Measurements from ENCODE around the gene PAX9. TPM values are rescaled to one million over a fixed set of nuclear protein-coding genes. Genes with fewer than 3 reads are reported as not detected.

The PAX9 gene
- total RNA-seq, 1 donor from 2014 or later = 1.2 TPM

- peaks cover 5% of the 10 kb centered on the region for H3K4me1 Mint-ChIP-seq (ENCODE audit: low read depth, unreplicated experiment)
- FAIRE-seq (no peak), DNase-seq (ENCODE audit: low read depth) (no peak)
- H2AFZ ChIP-seq (ENCODE audit: low read depth, low read length) = no peak overlapping the region
- H3K9me3 Mint-ChIP-seq (ENCODE audit: unreplicated experiment) = no peaks in the 10 kb centered on the region
- H3K27me3 Mint-ChIP-seq (ENCODE audit: low read depth, unreplicated experiment) = peaks cover 24% of the 10 kb centered on the region
- peaks cover 25% of the 10 kb centered on the region for H3K27me3 ChIP-seq (ENCODE audit: insufficient read depth, low read length)
- no peaks in the 10 kb centered on the region for H3K4me1 ChIP-seq (ENCODE audit: insufficient read depth, low read length)
- H3K9ac ChIP-seq (ENCODE audit: low read length) = no peak overlapping the region
- no peaks in the 10 kb centered on the region for H4K20me1 ChIP-seq (ENCODE audit: insufficient read depth, low read length)
- H3K4me2 ChIP-seq (ENCODE audit: low read length) = no peak overlapping the region
- TF ChIP-seq CTCF (IDR thresholded peaks at IDR 0.05; ENCODE audit: insufficient read depth, low read depth, low read length) (no peak), EZH2 (IDR thresholded peaks at IDR 0.05; ENCODE audit: insufficient read depth, low read length) (no peak)
- no peak overlapping the region for H3K4me3 ChIP-seq (ENCODE audit: insufficient read depth, low read depth, low read length)
- H3K9me3 ChIP-seq (ENCODE audit: insufficient read depth, low read depth, low read length) = no peaks in the 10 kb centered on the region
- no peaks in the 10 kb centered on the region for H3K79me2 ChIP-seq (ENCODE audit: insufficient read depth, low read length)
- no peaks in the 10 kb centered on the region for H3K36me3 ChIP-seq (ENCODE audit: insufficient read depth, low read length)
- H3K27ac ChIP-seq (ENCODE audit: low read depth, low read length) = no peak overlapping the region
- no peak overlapping the region for H3K27ac Mint-ChIP-seq (ENCODE audit: unreplicated experiment)
- no peak overlapping the region for H3K4me3 Mint-ChIP-seq (ENCODE audit: unreplicated experiment)
- H3K36me3 Mint-ChIP-seq (ENCODE audit: low read depth, unreplicated experiment) = no peaks in the 10 kb centered on the region
Measured at GRCh38 chr14:36671149-36671548, 9.5 kb downstream of the PAX9 start.

- Histone ChIP-seq H3K4me2 (ENCODE audit: low read length) (no peak overlapping the region), H3K27me3 (ENCODE audit: insufficient read depth, low read length) (peaks cover 18% of the 10 kb centered on the region), H3K9ac (ENCODE audit: low read length) (no peak overlapping the region), H3K4me3 (ENCODE audit: insufficient read depth, low read depth, low read length) (no peak overlapping the region), H3K9me3 (ENCODE audit: insufficient read depth, low read depth, low read length) (no peaks in the 10 kb centered on the region), H2AFZ (ENCODE audit: low read depth, low read length) (no peak overlapping the region), H3K79me2 (ENCODE audit: insufficient read depth, low read length) (no peaks in the 10 kb centered on the region), H4K20me1 (ENCODE audit: insufficient read depth, low read length) (no peaks in the 10 kb centered on the region), H3K27ac (ENCODE audit: low read depth, low read length) (no peak overlapping the region), H3K4me1 (ENCODE audit: insufficient read depth, low read length) (no peaks in the 10 kb centered on the region), H3K36me3 (ENCODE audit: insufficient read depth, low read length) (no peaks in the 10 kb centered on the region)
- no peak for TF ChIP-seq EZH2 (IDR thresholded peaks at IDR 0.05; ENCODE audit: insufficient read depth, low read length)
- TF ChIP-seq CTCF (IDR thresholded peaks at IDR 0.05; ENCODE audit: insufficient read depth, low read depth, low read length) = no peak
- H3K9me3 Mint-ChIP-seq (ENCODE audit: unreplicated experiment) = no peaks in the 10 kb centered on the region
- FAIRE-seq (no peak), DNase-seq (ENCODE audit: low read depth) (no peak)
- H3K27me3 Mint-ChIP-seq (ENCODE audit: low read depth, unreplicated experiment) = peaks cover 19% of the 10 kb centered on the region
- no peak overlapping the region for H3K4me3 Mint-ChIP-seq (ENCODE audit: unreplicated experiment)
- H3K36me3 Mint-ChIP-seq (ENCODE audit: low read depth, unreplicated experiment) = no peaks in the 10 kb centered on the region
- H3K27ac Mint-ChIP-seq (ENCODE audit: unreplicated experiment) = no peak overlapping the region
- peaks cover 5% of the 10 kb centered on the region for H3K4me1 Mint-ChIP-seq (ENCODE audit: low read depth, unreplicated experiment)
Measured at GRCh38 chr14:36672095-36672494, 10.4 kb downstream of the PAX9 start.

- Histone ChIP-seq H4K20me1 (ENCODE audit: insufficient read depth, low read length) (no peaks in the 10 kb centered on the region), H3K9ac (ENCODE audit: low read length) (no peak overlapping the region), H3K27ac (ENCODE audit: low read depth, low read length) (no peak overlapping the region), H2AFZ (ENCODE audit: low read depth, low read length) (no peak overlapping the region), H3K79me2 (ENCODE audit: insufficient read depth, low read length) (no peaks in the 10 kb centered on the region), H3K27me3 (ENCODE audit: insufficient read depth, low read length) (peaks cover 8% of the 10 kb centered on the region), H3K36me3 (ENCODE audit: insufficient read depth, low read length) (no peaks in the 10 kb centered on the region), H3K4me3 (ENCODE audit: insufficient read depth, low read depth, low read length) (no peak overlapping the region), H3K9me3 (ENCODE audit: insufficient read depth, low read depth, low read length) (no peaks in the 10 kb centered on the region), H3K4me1 (ENCODE audit: insufficient read depth, low read length) (no peaks in the 10 kb centered on the region), H3K4me2 (ENCODE audit: low read length) (no peak overlapping the region)
- FAIRE-seq (no peak), DNase-seq (ENCODE audit: low read depth) (no peak)
- Mint-ChIP-seq H3K36me3 (ENCODE audit: low read depth, unreplicated experiment) (no peaks in the 10 kb centered on the region), H3K4me1 (ENCODE audit: low read depth, unreplicated experiment) (peaks cover 4% of the 10 kb centered on the region), H3K27ac (ENCODE audit: unreplicated experiment) (no peak overlapping the region), H3K27me3 (ENCODE audit: low read depth, unreplicated experiment) (peaks cover 5% of the 10 kb centered on the region), H3K9me3 (ENCODE audit: unreplicated experiment) (no peaks in the 10 kb centered on the region), H3K4me3 (ENCODE audit: unreplicated experiment) (no peak overlapping the region)
- TF ChIP-seq CTCF (IDR thresholded peaks at IDR 0.05; ENCODE audit: insufficient read depth, low read depth, low read length) (no peak), EZH2 (IDR thresholded peaks at IDR 0.05; ENCODE audit: insufficient read depth, low read length) (no peak)
Measured at GRCh38 chr14:36674659-36675058, 13.0 kb downstream of the PAX9 start.
